ENCODE data around the gene TECPR2. TPM values are rescaled to one million over a fixed set of nuclear protein-coding genes. Genes with fewer than 3 reads are reported as not detected.
A peak's percentile ranks its signal among the peaks of the same experiment; 100 is the strongest.

TECPR2 gene
- total RNA-seq, 3 donors from 2014 or later = 19.8 to 25.2 (median 19.9) TPM

GRCh38 chr14:102474934-102475333, 112.2 kb downstream of the TECPR2 start:
- TF ChIP-seq POLR2A (IDR thresholded peaks at IDR 0.05) = no peak
- H3K27me3 ChIP-seq = no peaks in the 10 kb centered on the region
- H3K9me3 ChIP-seq = no peaks in the 10 kb centered on the region
- no peaks in the 10 kb centered on the region for H3K4me1 ChIP-seq
- no peak for DNase-seq (ENCODE audit: low spot score in 2 of 2)
- no peaks in the 10 kb centered on the region for H3K36me3 ChIP-seq
- peak overlapping the region in 1 of 2 donors; percentile 37 for H3K27ac ChIP-seq
- intact Hi-C loops (cut with DNase I; ENCODE audit: low total_unique reads) = no loop called here
- H3K4me3 ChIP-seq = no peak overlapping the region

GRCh38 chr14:102479107-102479506, 116.4 kb downstream of the TECPR2 start:
- no peaks in the 10 kb centered on the region for H3K4me1 ChIP-seq
- no peak for DNase-seq (ENCODE audit: low spot score in 2 of 2)
- no peaks in the 10 kb centered on the region for H3K9me3 ChIP-seq
- no peaks in the 10 kb centered on the region for H3K36me3 ChIP-seq
- intact Hi-C loops (cut with DNase I; ENCODE audit: low total_unique reads) = no loop called here
- peak overlapping the region in 1 of 2 donors; percentile 23 for H3K27ac ChIP-seq
- no peaks in the 10 kb centered on the region for H3K27me3 ChIP-seq
- TF ChIP-seq CTCF (IDR thresholded peaks at IDR 0.05) = no peak
- no peak for TF ChIP-seq POLR2A (IDR thresholded peaks at IDR 0.05)
- no peak for TF ChIP-seq POLR2AphosphoS5 (IDR thresholded peaks at IDR 0.05)
- H3K4me3 ChIP-seq = no peak overlapping the region

- Histone ChIP-seq H3K4me3 (peak overlapping the region in 1 of 3 donors; percentile 33), H3K9me3 (no peaks in the 10 kb centered on the region)
- intact Hi-C loops (cut with DNase I; ENCODE audit: low total_unique reads) = no loop called here
Measured at GRCh38 chr14:102479777-102480176, 117.0 kb downstream of the TECPR2 start.

GRCh38 chr14:102481371-102481770, 118.6 kb downstream of the TECPR2 start:
- peak overlapping the region; percentile 22 to 72 for H3K27ac ChIP-seq
- H3K4me1 ChIP-seq = no peaks in the 10 kb centered on the region
- no peak overlapping the region for H3K4me3 ChIP-seq
- H3K9me3 ChIP-seq = no peaks in the 10 kb centered on the region
- no peaks in the 10 kb centered on the region for H3K36me3 ChIP-seq
- H3K27me3 ChIP-seq = no peaks in the 10 kb centered on the region
- DNase-seq (ENCODE audit: low spot score in 2 of 2) = no peak
- no peak for TF ChIP-seq CTCF (IDR thresholded peaks at IDR 0.05)
- no peak for TF ChIP-seq POLR2A (IDR thresholded peaks at IDR 0.05)
- no peak for TF ChIP-seq POLR2AphosphoS5 (IDR thresholded peaks at IDR 0.05)
- intact Hi-C loops (cut with DNase I; ENCODE audit: low total_unique reads) = no loop called here

More at GRCh38 chr14:102479777-102480176, 117.0 kb downstream of the TECPR2 start:
- Histone ChIP-seq H3K27ac (peak overlapping the region; percentile 14 to 23), H3K27me3 (no peaks in the 10 kb centered on the region), H3K36me3 (no peaks in the 10 kb centered on the region), H3K4me1 (no peaks in the 10 kb centered on the region)
- TF ChIP-seq POLR2A (IDR thresholded peaks at IDR 0.05) = no peak
- no peak for TF ChIP-seq CTCF (IDR thresholded peaks at IDR 0.05)
- no peak for TF ChIP-seq POLR2AphosphoS5 (IDR thresholded peaks at IDR 0.05)
- DNase-seq (ENCODE audit: low spot score in 2 of 2) = no peak

GRCh38 chr14:102481791-102482238, 119.1 kb downstream of the TECPR2 start:
- H3K4me1 ChIP-seq = peaks cover 0 to under 1% of the 10 kb centered on the region in 2 donors
- H3K4me3 ChIP-seq = no peak overlapping the region
- peak overlapping the region; percentile 22 to 72 for H3K27ac ChIP-seq
- intact Hi-C loops (cut with DNase I; ENCODE audit: low total_unique reads) = no loop called here
- TF ChIP-seq CTCF (IDR thresholded peaks at IDR 0.05) = no peak
- TF ChIP-seq POLR2AphosphoS5 (IDR thresholded peaks at IDR 0.05) = no peak
- no peak for TF ChIP-seq POLR2A (IDR thresholded peaks at IDR 0.05)
- H3K36me3 ChIP-seq = no peaks in the 10 kb centered on the region
- DNase-seq (ENCODE audit: low spot score in 2 of 2) = peak in 1 of 2 donors; percentile 67
- H3K27me3 ChIP-seq = no peaks in the 10 kb centered on the region
- H3K9me3 ChIP-seq = no peaks in the 10 kb centered on the region

GRCh38 chr14:102484316-102484715, 121.6 kb downstream of the TECPR2 start:
- no peak for DNase-seq (ENCODE audit: low spot score in 2 of 2)
- Histone ChIP-seq H3K4me1 (peaks cover 0 to 3% of the 10 kb centered on the region in 2 donors), H3K27me3 (no peaks in the 10 kb centered on the region), H3K36me3 (no peaks in the 10 kb centered on the region), H3K27ac (no peak overlapping the region), H3K4me3 (no peak overlapping the region), H3K9me3 (no peaks in the 10 kb centered on the region)
- intact Hi-C loops (cut with DNase I; ENCODE audit: low total_unique reads) = no loop called here
- TF ChIP-seq POLR2A (IDR thresholded peaks at IDR 0.05) (no peak), POLR2AphosphoS5 (IDR thresholded peaks at IDR 0.05) (no peak), CTCF (IDR thresholded peaks at IDR 0.05) (no peak)

Data from breast epithelium (tissue), 4 donors.